Natural killer cell (primary cell): ENCODE results near the gene UQCC2. TPM values are rescaled to one million over a fixed set of nuclear protein-coding genes. Genes with fewer than 3 reads are reported as not detected.
A peak's percentile ranks its signal among the peaks of the same experiment; 100 is the strongest.

ENCODE experiments used
- ATAC-seq, 3 donors: fragments of 150-1000 bp in 2 of 3; fragments of 200-7000 bp in 1 of 3; cut with Tn5 transposase; 1 replicate in 1 of 3; 2 replicates in 2 of 3; pipeline ENCODE4 v1.10.0; 2021; ENCODE audit warnings: mild to moderate bottlenecking in 2 of 3, moderate library complexity in 2 of 3
- DNase-seq, 2 donors: peaks; one replicate each; pipeline versions ENCODE4 v3.0.0 to v3.0.0-alpha.2; 2013 to 2021; ENCODE audit warnings: mixed read lengths in 1 of 2
- H3K27ac ChIP-seq: one replicate; pipeline ENCODE4 v1.5.1; 2013; ENCODE audit warnings: mild to moderate bottlenecking, low read length
- H3K27me3 ChIP-seq: one replicate; pipeline ENCODE4 v1.6.1; 2013; ENCODE audit warnings: low read length; ENCODE audit not compliant: control insufficient read depth, insufficient read depth
- H3K36me3 ChIP-seq: one replicate; pipeline ENCODE4 v1.6.1; 2013; ENCODE audit warnings: low read length; ENCODE audit not compliant: control insufficient read depth, insufficient read depth
- H3K4me1 ChIP-seq: one replicate; pipeline ENCODE4 v1.6.1; 2013; ENCODE audit warnings: low read length; ENCODE audit not compliant: control insufficient read depth, insufficient read depth
- H3K4me3 ChIP-seq: one replicate; pipeline ENCODE4 v1.5.1; 2013; ENCODE audit warnings: low read length
- H3K9me3 ChIP-seq: one replicate; pipeline ENCODE4 v1.6.1; 2013; ENCODE audit warnings: low read length; ENCODE audit not compliant: control insufficient read depth, insufficient read depth
- H3K27ac Mint-ChIP-seq, 2 donors: one replicate each; pipeline ENCODE4 v1.8.0; 2022; ENCODE audit warnings: mild to moderate bottlenecking in 2 of 2, mixed read lengths in 2 of 2, moderate library complexity in 1 of 2
- H3K27me3 Mint-ChIP-seq, 2 donors: one replicate each; pipeline ENCODE4 v1.8.0; 2022; ENCODE audit warnings: low read depth in 2 of 2, mixed read lengths in 2 of 2
- H3K36me3 Mint-ChIP-seq: one replicate; pipeline ENCODE4 v1.8.0; 2022; ENCODE audit warnings: mixed read lengths
- H3K4me1 Mint-ChIP-seq, 2 donors: one replicate each; pipeline ENCODE4 v1.8.0; 2022; ENCODE audit warnings: mixed read lengths in 2 of 2
- H3K4me3 Mint-ChIP-seq: one replicate; pipeline ENCODE4 v1.8.0; 2022; ENCODE audit warnings: mild to moderate bottlenecking, moderate library complexity, mixed read lengths
- H3K9me3 Mint-ChIP-seq, 2 donors: one replicate each; pipeline ENCODE4 v1.8.0; 2022; ENCODE audit warnings: mixed read lengths in 2 of 2
- CTCF ChIP-seq: fragments of 200-600 bp; IDR thresholded peaks from one replicate; pipeline ENCODE4 v1.8.0; 2022; ENCODE audit warnings: antibody characterized with exemption
- WGBS: methylation state at CpG from one replicate; pipeline ENCODE4 v1.1.7; 2013; ENCODE audit warnings: missing lambda C conversion rate; ENCODE audit not compliant: insufficient coverage; 5-methylcytosine and 5-hydroxymethylcytosine counted together
- intact Hi-C: fragments of 100-400 bp; cut with micrococcal nuclease; formaldehyde crosslinking; loops from one replicate; pipeline ENCODE4 v1.14.2; 2022
- total RNA-seq, 4 donors: library from RNA; stranded (reverse); fragments of 120-200 nt in 1 of 4; gene quantifications; one replicate each; pipeline versions ENCODE4 v1.2.3 to v1.2.4, GENCODE V29; 2013 to 2022

The UQCC2 gene
- total RNA-seq, 3 donors from 2014 or later (not counting 1 experiment from before 2014, with no cell fraction given): 15.8 to 19.6 (median 16.5) TPM

- Mint-ChIP-seq H3K9me3 (no peaks in the 10 kb centered on the region), H3K27me3 (peaks cover 11 to 41% of the 10 kb centered on the region in 2 donors), H3K27ac (no peak overlapping the region), H3K36me3 (no peaks in the 10 kb centered on the region), H3K4me1 (no peaks in the 10 kb centered on the region), H3K4me3 (no peak overlapping the region)
- Histone ChIP-seq H3K36me3 (no peaks in the 10 kb centered on the region), H3K27ac (no peak overlapping the region), H3K27me3 (no peaks in the 10 kb centered on the region), H3K4me3 (no peak overlapping the region), H3K9me3 (no peaks in the 10 kb centered on the region), H3K4me1 (no peaks in the 10 kb centered on the region)
- ATAC-seq (no peak), DNase-seq (no peak)
- TF ChIP-seq CTCF: no peak
- intact Hi-C loops: no loop called here
- WGBS: 92% methylated on average over 14 of the region's 14 CpGs
Observed at GRCh38 chr6:33725222-33725621, 13.7 kb upstream of the UQCC2 start.

- H3K27ac ChIP-seq: no peak overlapping the region
Observed at GRCh38 chr6:33724102-33725023, 12.9 kb upstream of the UQCC2 start.

GRCh38 chr6:33723371-33724085, 12.0 kb upstream of the UQCC2 start:
- intact Hi-C loops: no loop called here
- DNase-seq (no peak), ATAC-seq (no peak)
- no peak overlapping the region for H3K27ac ChIP-seq
- Mint-ChIP-seq H3K9me3 (no peaks in the 10 kb centered on the region), H3K4me3 (no peak overlapping the region), H3K27me3 (peaks cover 13 to 50% of the 10 kb centered on the region in 2 donors), H3K36me3 (no peaks in the 10 kb centered on the region), H3K27ac (no peak overlapping the region), H3K4me1 (no peaks in the 10 kb centered on the region)
- no peaks in the 10 kb centered on the region for H3K9me3 ChIP-seq
- WGBS: 73% methylated on average over 3 of the region's 3 CpGs
- H3K36me3 ChIP-seq: no peaks in the 10 kb centered on the region
- no peak overlapping the region for H3K4me3 ChIP-seq
- H3K27me3 ChIP-seq: no peaks in the 10 kb centered on the region
- no peak for TF ChIP-seq CTCF
- H3K4me1 ChIP-seq: no peaks in the 10 kb centered on the region

More at GRCh38 chr6:33724102-33725023, 12.9 kb upstream of the UQCC2 start:
- DNase-seq (peak in 1 of 2 donors; percentile 33), ATAC-seq (no peak)
- H3K4me3 Mint-ChIP-seq: no peak overlapping the region
- peaks cover 13 to 46% of the 10 kb centered on the region in 2 donors for H3K27me3 Mint-ChIP-seq
- H3K27ac Mint-ChIP-seq: no peak overlapping the region
- no peak for TF ChIP-seq CTCF
- H3K4me3 ChIP-seq: no peak overlapping the region
- H3K36me3 ChIP-seq: no peaks in the 10 kb centered on the region
- intact Hi-C loops: no loop called here
- H3K4me1 Mint-ChIP-seq: no peaks in the 10 kb centered on the region
- no peaks in the 10 kb centered on the region for H3K9me3 Mint-ChIP-seq
- no peaks in the 10 kb centered on the region for H3K27me3 ChIP-seq
- H3K36me3 Mint-ChIP-seq: no peaks in the 10 kb centered on the region
- H3K4me1 ChIP-seq: no peaks in the 10 kb centered on the region
- WGBS: 63% methylated on average over 12 of the region's 13 CpGs
- H3K9me3 ChIP-seq: no peaks in the 10 kb centered on the region
